Mesothelial cell of epicardium (in vitro differentiated cells): ENCODE results near the gene FNTB. TPM values are rescaled to one million over a fixed set of nuclear protein-coding genes. Genes with fewer than 3 reads are reported as not detected.
A peak's percentile ranks its signal among the peaks of the same experiment; 100 is the strongest.

Experiments
- DNase-seq, 2 experiments: peaks; one replicate each; pipeline ENCODE4 v3.0.0; 2021; ENCODE audit warnings: low spot score in 2 of 2; ENCODE audit not compliant: unreplicated experiment in 2 of 2
- H3K27ac Mint-ChIP-seq: 2 replicates; pipeline ENCODE4 v1.8.0; 2021; ENCODE audit warnings: mixed read lengths
- H3K27me3 Mint-ChIP-seq: 2 replicates; pipeline ENCODE4 v1.8.0; 2021; ENCODE audit warnings: low read depth, mixed read lengths
- H3K36me3 Mint-ChIP-seq: 2 replicates; pipeline ENCODE4 v1.8.0; 2021; ENCODE audit warnings: mixed read lengths
- H3K4me1 Mint-ChIP-seq: 2 replicates; pipeline ENCODE4 v1.8.0; 2021; ENCODE audit warnings: mixed read lengths
- H3K4me3 Mint-ChIP-seq: 2 replicates; pipeline ENCODE4 v1.8.0; 2021; ENCODE audit warnings: mild to moderate bottlenecking, moderate library complexity, mixed read lengths
- H3K9me3 Mint-ChIP-seq: 2 replicates; pipeline ENCODE4 v1.8.0; 2021; ENCODE audit warnings: mixed read lengths
- CTCF ChIP-seq: fragments of 200-600 bp; sonication (generic); IDR thresholded peaks from one replicate; pipeline ENCODE4 v1.5.0; 2021; ENCODE audit warnings: antibody characterized with exemption; ENCODE audit not compliant: unreplicated experiment
- total RNA-seq: library from RNA; stranded (reverse); gene quantifications from 3 replicates; pipeline ENCODE4 v1.2.1, GENCODE V29; 2021

Gene FNTB
- total RNA-seq, 1 donor from 2014 or later: 45.7 TPM

- H3K27me3 Mint-ChIP-seq: no peaks in the 10 kb centered on the region
- peak; percentile 25 to 41 for DNase-seq
Observed at GRCh38 chr14:65101631-65102440, 115.1 kb downstream of the FNTB start.

GRCh38 chr14:65102441-65103149 lies 115.9 kb downstream of the FNTB start, which contains the start of gene MAX:
MAX (minus strand) TSS chr14:65102517; CDS start chr14:65102339, 178 bp downstream.
- Mint-ChIP-seq H3K27ac (peak within 1 kb of the TSS; percentile 97), H3K36me3 (peaks cover 6% of the 10 kb centered on the region), H3K9me3 (no peaks in the 10 kb centered on the region), H3K27me3 (no peaks in the 10 kb centered on the region), H3K4me1 (peaks cover 16% of the 10 kb centered on the region), H3K4me3 (peak within 1 kb of the TSS; percentile 100)
- DNase-seq: peak; percentile 91 to 96
- TF ChIP-seq CTCF: no peak

More at GRCh38 chr14:65101631-65102440, 115.1 kb downstream of the FNTB start:
- Mint-ChIP-seq H3K36me3 (peaks cover 6% of the 10 kb centered on the region), H3K9me3 (no peaks in the 10 kb centered on the region), H3K27ac (peak overlapping the region; percentile 97), H3K4me3 (peak overlapping the region; percentile 100), H3K4me1 (peaks cover 20% of the 10 kb centered on the region)
- TF ChIP-seq CTCF: no peak

- H3K27me3 Mint-ChIP-seq: no peaks in the 10 kb centered on the region
- no peaks in the 10 kb centered on the region for H3K9me3 Mint-ChIP-seq
- no peak for TF ChIP-seq CTCF
- H3K27ac Mint-ChIP-seq: peak overlapping the region; percentile 94
- peaks cover 6% of the 10 kb centered on the region for H3K36me3 Mint-ChIP-seq
- peaks cover 16% of the 10 kb centered on the region for H3K4me1 Mint-ChIP-seq
- peak overlapping the region; percentile 100 for H3K4me3 Mint-ChIP-seq
- DNase-seq: no peak
Observed at GRCh38 chr14:65103150-65103760, 116.6 kb downstream of the FNTB start.

- H3K4me3 Mint-ChIP-seq: no peak overlapping the region
- H3K36me3 Mint-ChIP-seq: peaks cover 3% of the 10 kb centered on the region
- peaks cover 16% of the 10 kb centered on the region for H3K4me1 Mint-ChIP-seq
- no peak overlapping the region for H3K27ac Mint-ChIP-seq
- H3K9me3 Mint-ChIP-seq: no peaks in the 10 kb centered on the region
- no peak for DNase-seq
- no peak for TF ChIP-seq CTCF
- no peaks in the 10 kb centered on the region for H3K27me3 Mint-ChIP-seq
Observed at GRCh38 chr14:65104791-65105190, 118.1 kb downstream of the FNTB start.

GRCh38 chr14:65106316-65106715 lies 119.6 kb downstream of the FNTB start:
- H3K27me3 Mint-ChIP-seq: no peaks in the 10 kb centered on the region
- H3K36me3 Mint-ChIP-seq: no peaks in the 10 kb centered on the region
- no peak overlapping the region for H3K4me3 Mint-ChIP-seq
- DNase-seq: no peak
- TF ChIP-seq CTCF: no peak
- peaks cover 7% of the 10 kb centered on the region for H3K4me1 Mint-ChIP-seq
- no peak overlapping the region for H3K27ac Mint-ChIP-seq
- H3K9me3 Mint-ChIP-seq: no peaks in the 10 kb centered on the region
